Measurements from ENCODE around the gene ABCB8.
A peak's percentile ranks its signal among the peaks of the same experiment; 100 is the strongest.

The ABCB8 gene

GRCh38 chr7:151057989-151058780, 29.9 kb downstream of the ABCB8 start:
- H3K27ac ChIP-seq: peak overlapping the region; percentile 80

DNA sequence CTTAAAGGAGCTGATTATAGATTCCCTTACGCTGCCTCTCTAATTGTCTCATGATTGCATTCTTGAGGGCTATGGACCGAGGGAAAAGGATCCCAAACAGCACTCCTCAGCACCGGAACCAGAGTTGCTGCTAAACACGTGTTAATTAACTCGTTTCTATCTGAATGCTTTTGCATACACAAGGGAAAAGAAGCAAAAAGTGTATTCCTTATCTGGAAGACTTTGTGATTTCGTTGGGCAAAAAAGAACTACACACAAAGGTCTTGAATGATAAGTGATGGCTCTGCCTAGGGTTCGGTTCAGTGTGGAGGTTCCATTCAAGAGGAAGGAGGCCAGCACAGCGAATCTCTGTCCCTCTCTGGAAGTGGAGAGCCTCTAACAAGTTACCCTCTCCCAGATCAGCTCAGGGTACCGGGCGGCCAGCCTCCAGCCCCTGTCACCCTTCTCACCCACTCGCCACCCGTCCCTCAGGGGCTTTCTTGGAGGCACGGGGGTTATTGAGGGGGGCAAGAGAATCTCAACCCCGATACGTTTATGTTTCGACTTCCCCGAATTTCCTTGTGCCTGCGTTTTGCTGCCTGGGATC, 30.6 kb downstream of the ABCB8 start:
- TF ChIP-seq ZFX (IDR thresholded peaks at IDR 0.05): no peak
- TF ChIP-seq, protein P1, sequence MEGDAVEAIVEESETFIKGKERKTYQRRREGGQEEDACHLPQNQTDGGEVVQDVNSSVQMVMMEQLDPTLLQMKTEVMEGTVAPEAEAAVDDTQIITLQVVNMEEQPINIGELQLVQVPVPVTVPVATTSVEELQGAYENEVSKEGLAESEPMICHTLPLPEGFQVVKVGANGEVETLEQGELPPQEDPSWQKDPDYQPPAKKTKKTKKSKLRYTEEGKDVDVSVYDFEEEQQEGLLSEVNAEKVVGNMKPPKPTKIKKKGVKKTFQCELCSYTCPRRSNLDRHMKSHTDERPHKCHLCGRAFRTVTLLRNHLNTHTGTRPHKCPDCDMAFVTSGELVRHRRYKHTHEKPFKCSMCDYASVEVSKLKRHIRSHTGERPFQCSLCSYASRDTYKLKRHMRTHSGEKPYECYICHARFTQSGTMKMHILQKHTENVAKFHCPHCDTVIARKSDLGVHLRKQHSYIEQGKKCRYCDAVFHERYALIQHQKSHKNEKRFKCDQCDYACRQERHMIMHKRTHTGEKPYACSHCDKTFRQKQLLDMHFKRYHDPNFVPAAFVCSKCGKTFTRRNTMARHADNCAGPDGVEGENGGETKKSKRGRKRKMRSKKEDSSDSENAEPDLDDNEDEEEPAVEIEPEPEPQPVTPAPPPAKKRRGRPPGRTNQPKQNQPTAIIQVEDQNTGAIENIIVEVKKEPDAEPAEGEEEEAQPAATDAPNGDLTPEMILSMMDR (conservative IDR thresholded peaks at IDR 0.05): no peak
- H3K27ac ChIP-seq: peak overlapping the region; percentile 80

More at GRCh38 chr7:151057989-151058780, 29.9 kb downstream of the ABCB8 start:
- peak; percentile 46; the same call in 1 of the 2 replicates for TF ChIP-seq ZFX (IDR thresholded peaks at IDR 0.05)
- TF ChIP-seq, protein P1 (conservative IDR thresholded peaks at IDR 0.05): no peak

GRCh38 chr7:151059367-151060112, 31.3 kb downstream of the ABCB8 start, which contains the start of gene SLC4A2:
TSS of gene SLC4A2 (plus strand) at chr7:151059589. CDS start at chr7:151061988, 2,399 bp downstream.
- H3K27ac ChIP-seq: peak within 1 kb of the TSS; percentile 80
- TF ChIP-seq, protein P1 (conservative IDR thresholded peaks at IDR 0.05): no peak; the same call in 1 of the 2 replicates
- peak; percentile 34; the same call in 1 of the 2 replicates for TF ChIP-seq ZFX (IDR thresholded peaks at IDR 0.05)

DNA sequence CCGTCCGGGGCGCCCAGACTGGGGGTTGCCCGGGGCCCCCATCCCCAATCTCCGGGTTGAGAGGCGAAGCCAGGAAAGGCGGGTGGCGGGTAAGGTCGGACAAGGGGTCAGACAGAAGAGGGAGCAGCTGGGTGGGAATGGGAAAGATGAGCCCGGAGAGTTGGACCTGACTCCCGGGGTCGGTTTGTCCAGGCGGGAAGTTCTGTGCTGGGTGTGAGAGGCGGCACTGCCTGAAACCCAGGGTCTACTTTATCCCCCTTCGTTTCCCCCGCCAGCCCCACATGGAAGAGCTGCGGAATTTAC, 31.8 kb downstream of the ABCB8 start:
- H3K27ac ChIP-seq: peak overlapping the region; percentile 80
- TF ChIP-seq, protein P1 (conservative IDR thresholded peaks at IDR 0.05): no peak
- TF ChIP-seq ZFX (IDR thresholded peaks at IDR 0.05): no peak

GRCh38 chr7:151060416-151061212, 32.4 kb downstream of the ABCB8 start:
- TF ChIP-seq ZFX (IDR thresholded peaks at IDR 0.05): no peak
- TF ChIP-seq, protein P1 (conservative IDR thresholded peaks at IDR 0.05): no peak
- peak overlapping the region; percentile 80 for H3K27ac ChIP-seq

DNA sequence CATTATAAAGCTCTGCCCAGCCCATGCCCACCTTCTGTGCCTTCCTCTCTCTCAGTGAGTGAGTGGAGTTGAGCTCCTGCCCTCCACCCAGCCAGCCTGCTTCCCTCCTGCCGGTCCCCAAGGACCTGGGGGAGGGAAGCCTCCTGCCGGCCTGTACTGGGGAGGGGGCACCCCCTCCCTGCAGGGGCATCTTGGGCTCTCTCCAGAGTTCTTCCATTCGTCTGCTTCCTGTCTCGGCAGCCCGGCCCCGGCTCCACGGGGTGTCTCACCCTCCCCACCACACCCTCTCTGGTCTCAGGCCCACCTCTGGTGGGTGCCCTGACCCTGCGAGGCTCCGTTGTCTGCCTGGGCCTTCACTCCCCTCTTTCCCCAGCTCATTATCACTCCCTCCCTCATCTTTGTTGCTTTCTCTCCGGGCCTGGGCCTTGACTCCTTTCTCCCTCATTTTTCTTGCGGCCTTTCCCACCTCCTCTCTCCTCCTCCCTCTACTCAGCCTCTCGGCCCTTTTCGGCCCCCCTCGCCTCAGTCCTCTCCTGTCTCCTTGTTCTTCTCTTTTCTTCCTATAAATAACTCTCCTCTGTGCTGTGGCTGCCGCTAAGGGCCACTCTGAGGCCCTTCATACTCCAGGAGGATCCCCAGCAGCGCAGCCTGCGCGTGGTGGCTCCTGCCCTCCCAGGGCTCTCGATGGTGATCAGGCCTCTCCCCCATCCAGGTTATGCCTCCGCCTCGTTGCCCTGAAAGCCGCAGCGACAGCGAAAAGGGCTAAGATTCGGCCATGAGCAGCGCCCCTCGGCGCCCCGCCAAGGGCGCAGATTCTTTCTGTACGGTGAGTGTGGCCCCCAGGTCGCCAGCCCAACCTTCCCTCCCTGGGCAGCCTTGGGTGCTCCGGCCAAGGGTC, 33.2 kb downstream of the ABCB8 start:
- peak overlapping the region; percentile 80; the same call in 1 of the 2 replicates for H3K27ac ChIP-seq
- no peak for TF ChIP-seq ZFX (IDR thresholded peaks at IDR 0.05)
- TF ChIP-seq, protein P1 (conservative IDR thresholded peaks at IDR 0.05): no peak

All from C4-2B (cell line).